Nephron progenitor cell (in vitro differentiated cells): ENCODE measurements around the gene EXT2.

Experiments used
- DNase-seq: peaks from one replicate; pipeline ENCODE4 v3.0.0; 2021
- H3K27ac Mint-ChIP-seq: 2 replicates; pipeline ENCODE4 v1.8.0; 2021; ENCODE audit warnings: mild to moderate bottlenecking, moderate library complexity, mixed read lengths
- H3K27me3 Mint-ChIP-seq: 2 replicates; pipeline ENCODE4 v1.8.0; 2021; ENCODE audit warnings: mild to moderate bottlenecking, low read depth, mixed read lengths; ENCODE audit not compliant: poor library complexity
- H3K36me3 Mint-ChIP-seq: 2 replicates; pipeline ENCODE4 v1.8.0; 2021; ENCODE audit warnings: low read depth, mixed read lengths
- H3K4me1 Mint-ChIP-seq: 2 replicates; pipeline ENCODE4 v1.8.0; 2021; ENCODE audit warnings: mixed read lengths
- H3K4me3 Mint-ChIP-seq: 2 replicates; pipeline ENCODE4 v1.8.0; 2021; ENCODE audit warnings: mild to moderate bottlenecking, moderate library complexity, mixed read lengths
- H3K9me3 Mint-ChIP-seq: 2 replicates; pipeline ENCODE4 v1.8.0; 2021; ENCODE audit warnings: mild to moderate bottlenecking, moderate library complexity, mixed read lengths
- TF ChIP-seq, protein P1 (sequence below): fragments of 200-600 bp; sonication (generic); IDR thresholded peaks from 2 replicates; pipeline ENCODE4 v1.5.0; 2021; ENCODE audit warnings: antibody characterized with exemption

The EXT2 gene

DNA sequence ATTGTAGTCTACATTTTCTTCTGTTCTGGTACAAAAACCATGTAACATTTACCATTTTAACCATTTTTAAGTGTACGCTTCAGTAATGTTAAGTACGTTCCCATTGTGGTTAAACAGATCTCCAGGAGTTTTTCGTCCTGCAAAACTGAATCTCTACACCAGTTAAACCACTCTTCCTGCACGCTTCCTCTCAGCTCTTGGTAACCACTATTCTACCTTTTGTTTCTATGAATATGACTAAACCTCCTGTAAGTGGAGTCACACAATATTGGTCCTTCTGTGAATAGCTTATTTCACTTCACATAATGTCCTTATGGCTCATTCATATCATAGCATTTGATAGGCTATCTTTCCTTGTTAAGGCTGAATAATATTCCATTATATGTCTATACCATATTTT is 7.1 kb upstream of the EXT2 start:
- TF ChIP-seq, protein P1, sequence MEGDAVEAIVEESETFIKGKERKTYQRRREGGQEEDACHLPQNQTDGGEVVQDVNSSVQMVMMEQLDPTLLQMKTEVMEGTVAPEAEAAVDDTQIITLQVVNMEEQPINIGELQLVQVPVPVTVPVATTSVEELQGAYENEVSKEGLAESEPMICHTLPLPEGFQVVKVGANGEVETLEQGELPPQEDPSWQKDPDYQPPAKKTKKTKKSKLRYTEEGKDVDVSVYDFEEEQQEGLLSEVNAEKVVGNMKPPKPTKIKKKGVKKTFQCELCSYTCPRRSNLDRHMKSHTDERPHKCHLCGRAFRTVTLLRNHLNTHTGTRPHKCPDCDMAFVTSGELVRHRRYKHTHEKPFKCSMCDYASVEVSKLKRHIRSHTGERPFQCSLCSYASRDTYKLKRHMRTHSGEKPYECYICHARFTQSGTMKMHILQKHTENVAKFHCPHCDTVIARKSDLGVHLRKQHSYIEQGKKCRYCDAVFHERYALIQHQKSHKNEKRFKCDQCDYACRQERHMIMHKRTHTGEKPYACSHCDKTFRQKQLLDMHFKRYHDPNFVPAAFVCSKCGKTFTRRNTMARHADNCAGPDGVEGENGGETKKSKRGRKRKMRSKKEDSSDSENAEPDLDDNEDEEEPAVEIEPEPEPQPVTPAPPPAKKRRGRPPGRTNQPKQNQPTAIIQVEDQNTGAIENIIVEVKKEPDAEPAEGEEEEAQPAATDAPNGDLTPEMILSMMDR = no peak
- Mint-ChIP-seq H3K4me3 (no peak overlapping the region), H3K36me3 (peaks cover 29% of the 10 kb centered on the region), H3K27me3 (peaks cover 23% of the 10 kb centered on the region), H3K4me1 (peaks cover under 1% of the 10 kb centered on the region), H3K9me3 (peaks cover 50% of the 10 kb centered on the region), H3K27ac (no peak overlapping the region)
- no peak for DNase-seq

DNA sequence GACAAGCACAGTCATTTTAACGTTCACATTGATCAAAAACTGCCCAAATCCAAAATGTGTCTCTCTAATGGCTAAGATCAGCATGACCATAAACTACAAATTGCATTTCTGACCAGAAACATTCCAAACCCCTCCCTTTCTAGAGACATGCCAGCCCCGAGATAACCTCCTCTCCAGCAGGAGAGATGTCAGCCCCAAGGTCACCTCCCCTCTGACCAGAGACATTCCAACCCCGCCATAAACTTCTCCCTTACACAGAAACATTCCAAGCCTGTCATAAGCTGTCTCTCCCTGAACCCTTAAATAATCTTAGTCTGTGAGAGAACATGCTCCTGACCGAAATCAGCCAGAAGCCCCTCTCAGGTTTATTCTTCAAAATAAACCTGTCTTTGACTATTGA is 6.6 kb upstream of the EXT2 start:
- H3K36me3 Mint-ChIP-seq = peaks cover 27% of the 10 kb centered on the region
- H3K4me3 Mint-ChIP-seq = no peak overlapping the region
- TF ChIP-seq, protein P1 = no peak
- peaks cover 49% of the 10 kb centered on the region for H3K9me3 Mint-ChIP-seq
- H3K4me1 Mint-ChIP-seq = peaks cover 4% of the 10 kb centered on the region
- H3K27ac Mint-ChIP-seq = no peak overlapping the region
- peaks cover 26% of the 10 kb centered on the region for H3K27me3 Mint-ChIP-seq
- no peak for DNase-seq

DNA sequence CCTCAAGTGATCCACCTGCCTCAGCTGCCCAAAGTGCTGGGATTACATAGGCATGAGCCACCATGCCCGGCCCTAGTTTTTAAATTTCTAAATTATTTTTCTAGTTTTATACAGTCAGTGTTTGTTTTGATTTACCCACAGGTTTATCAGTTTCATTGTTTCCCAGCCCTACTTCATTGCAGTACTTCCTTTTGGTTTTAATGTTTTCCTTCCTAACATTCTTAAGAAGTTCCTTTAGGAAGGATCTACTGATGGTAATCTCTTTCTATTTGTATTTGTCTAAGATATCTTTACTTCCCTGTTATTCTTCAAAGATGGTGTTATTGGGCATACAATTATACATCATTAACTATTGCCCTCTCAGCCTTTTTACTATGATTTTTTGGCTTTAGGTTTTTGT is 4.9 kb upstream of the EXT2 start:
- H3K4me1 Mint-ChIP-seq = peaks cover 9% of the 10 kb centered on the region
- TF ChIP-seq, protein P1 = no peak
- H3K27me3 Mint-ChIP-seq = peaks cover 38% of the 10 kb centered on the region
- peaks cover 20% of the 10 kb centered on the region for H3K36me3 Mint-ChIP-seq
- peaks cover 37% of the 10 kb centered on the region for H3K9me3 Mint-ChIP-seq
- no peak overlapping the region for H3K27ac Mint-ChIP-seq
- no peak overlapping the region for H3K4me3 Mint-ChIP-seq
- DNase-seq = no peak

DNA sequence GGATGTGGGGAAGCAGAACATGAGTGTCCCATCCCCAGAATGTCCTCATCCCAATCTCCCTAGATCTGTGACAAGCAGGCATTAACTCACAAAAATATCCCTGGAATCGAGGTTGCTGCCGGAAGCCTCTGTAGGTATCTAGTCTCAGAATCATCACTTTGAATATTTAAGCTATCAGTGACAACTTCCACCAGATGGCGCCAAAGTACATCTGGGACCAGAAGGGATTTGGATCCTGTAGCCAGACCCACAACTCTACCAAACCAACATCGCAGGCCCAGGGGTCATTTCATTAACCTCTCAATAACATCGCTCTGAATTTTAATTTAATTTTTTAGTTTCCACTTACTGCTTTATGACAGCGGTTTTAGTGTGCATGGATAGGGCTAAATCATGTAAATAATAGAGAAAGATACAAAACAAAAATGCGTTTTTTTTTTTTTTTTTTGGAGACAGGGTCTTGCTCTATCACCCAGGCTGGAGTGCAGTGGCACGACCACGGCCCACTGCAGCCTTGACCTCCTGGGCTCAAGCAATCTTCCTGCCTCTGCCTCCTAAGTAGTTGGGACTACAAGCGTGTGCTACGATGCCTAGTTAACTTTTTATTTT is 1.1 kb upstream of the EXT2 start:
- H3K27me3 Mint-ChIP-seq = peaks cover 39% of the 10 kb centered on the region
- DNase-seq = peak; percentile 88
- peak overlapping the region; percentile 71 for H3K4me3 Mint-ChIP-seq
- peaks cover 7% of the 10 kb centered on the region for H3K36me3 Mint-ChIP-seq
- no peak overlapping the region for H3K27ac Mint-ChIP-seq
- TF ChIP-seq, protein P1 = peak; percentile 69
- peaks cover 24% of the 10 kb centered on the region for H3K4me1 Mint-ChIP-seq
- peaks cover 14% of the 10 kb centered on the region for H3K9me3 Mint-ChIP-seq

DNA sequence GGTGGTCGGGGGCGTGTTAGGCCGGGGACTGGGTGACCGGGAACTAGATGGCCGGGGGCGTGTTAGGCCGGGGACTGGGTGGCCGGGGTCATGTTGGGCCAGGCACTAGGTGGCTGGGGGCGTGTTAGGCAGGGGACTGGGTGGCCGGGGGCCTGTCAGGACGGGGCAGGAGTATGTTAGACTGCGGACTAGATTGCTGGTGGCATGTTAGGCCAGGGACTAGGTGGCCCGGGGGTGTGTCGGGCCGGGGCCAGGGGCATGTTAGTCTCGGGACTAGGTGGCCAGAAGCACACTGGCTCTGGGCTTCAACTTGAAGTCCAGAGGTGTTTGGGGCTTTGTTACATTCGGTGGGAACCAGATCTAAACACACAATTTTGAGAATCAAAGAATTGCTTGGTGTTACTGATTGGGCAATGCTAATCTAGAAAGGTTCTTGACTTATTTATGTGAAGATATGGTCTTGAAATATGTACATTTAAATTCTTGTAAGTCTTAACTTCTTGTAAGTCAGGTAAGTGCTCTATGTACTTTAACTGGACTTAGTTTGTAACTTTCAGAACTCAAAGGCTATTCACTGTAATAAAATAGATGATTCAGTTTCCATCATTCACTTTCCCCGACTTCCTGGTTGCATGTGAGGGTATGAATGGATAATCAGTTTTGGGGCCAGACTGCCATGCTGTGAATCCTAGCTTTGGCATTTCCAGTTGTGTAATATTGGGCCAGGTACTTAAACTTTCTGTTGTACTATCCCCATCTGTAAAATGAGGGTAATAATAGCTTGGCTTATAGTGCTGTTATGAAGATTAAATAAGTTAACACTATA is 1.1 kb downstream of the EXT2 start:
- peak overlapping the region; percentile 86 for H3K4me3 Mint-ChIP-seq
- TF ChIP-seq, protein P1 = no peak

More for the DNA sequence above, 1.1 kb downstream of the EXT2 start:
- no peak overlapping the region for H3K27ac Mint-ChIP-seq
- H3K9me3 Mint-ChIP-seq = no peaks in the 10 kb centered on the region
- H3K4me1 Mint-ChIP-seq = peaks cover 24% of the 10 kb centered on the region
- peaks cover 21% of the 10 kb centered on the region for H3K36me3 Mint-ChIP-seq
- H3K27me3 Mint-ChIP-seq = peaks cover 32% of the 10 kb centered on the region
- DNase-seq = no peak
